MCF 10A (cell line): Measurements from ENCODE around the gene INAVA. TPM values are rescaled to one million over a fixed set of nuclear protein-coding genes. Genes with fewer than 3 reads are reported as not detected.

Experiments used
- BruUV-seq: library from RNA; stranded (reverse); fragments of 400-500 nt; replicated peaks from 2 replicates; lab custom pipeline; 2021; lab: Mats Ljungman, UMichigan
- CTCF ChIA-PET: fragments of 300-600 bp; sonication (Branson Sonifier 250); formaldehyde crosslinking; extraction: SDS; loops from one replicate; lab custom pipeline; 2021; ENCODE audit warnings: antibody characterized with exemption, inconsistent platforms; lab: Yijun Ruan, JAX
- POLR2A ChIA-PET: fragments of 300-600, 350-650 bp; sonication (Branson Sonifier 250); formaldehyde crosslinking; extraction: SDS; loops from one replicate; lab custom pipeline; 2020; ENCODE audit warnings: antibody characterized with exemption, inconsistent platforms; lab: Yijun Ruan, JAX
- DNase-seq: peaks from one replicate; pipeline ENCODE4 v3.0.0-alpha.2; 2018; ENCODE audit not compliant: unreplicated experiment
- H3K27ac Mint-ChIP-seq: one replicate; pipeline ENCODE4 v1.8.0; 2022; ENCODE audit warnings: mild to moderate bottlenecking, low read depth, mixed read lengths; ENCODE audit not compliant: unreplicated experiment
- H3K27me3 Mint-ChIP-seq: one replicate; pipeline ENCODE4 v1.8.0; 2022; ENCODE audit warnings: mixed read lengths; ENCODE audit not compliant: insufficient read depth, unreplicated experiment
- H3K36me3 Mint-ChIP-seq: one replicate; pipeline ENCODE4 v1.8.0; 2022; ENCODE audit warnings: mild to moderate bottlenecking, moderate library complexity, mixed read lengths; ENCODE audit not compliant: insufficient read depth, unreplicated experiment
- H3K4me1 Mint-ChIP-seq: one replicate; pipeline ENCODE4 v1.8.0; 2022; ENCODE audit warnings: mixed read lengths; ENCODE audit not compliant: insufficient read depth, unreplicated experiment
- H3K4me3 Mint-ChIP-seq: one replicate; pipeline ENCODE4 v1.8.0; 2022; ENCODE audit warnings: mild to moderate bottlenecking, moderate library complexity, mixed read lengths; ENCODE audit not compliant: unreplicated experiment
- H3K9me3 Mint-ChIP-seq: one replicate; pipeline ENCODE4 v1.8.0; 2022; ENCODE audit warnings: mixed read lengths; ENCODE audit not compliant: unreplicated experiment
- CTCF ChIP-seq: fragments of 200-600 bp; IDR thresholded peaks from one replicate; pipeline ENCODE4 v1.8.0; 2022; ENCODE audit warnings: antibody characterized with exemption, mild to moderate bottlenecking; ENCODE audit not compliant: unreplicated experiment
- intact Hi-C: fragments of 100-400 bp; cut with micrococcal nuclease; formaldehyde crosslinking; loops from 2 replicates; pipeline ENCODE4 v1.14.1; 2022
- total RNA-seq: library from RNA; stranded (reverse); gene quantifications from 2 replicates; pipeline ENCODE4 v1.2.3, GENCODE V29; 2022

Gene INAVA
- total RNA-seq, 1 experiment from 2014 or later, result 30.5 TPM

GRCh38 chr1:200945111-200945510 is 50.4 kb downstream of the INAVA start:
- no peaks in the 10 kb centered on the region for H3K27me3 Mint-ChIP-seq
- no peak for DNase-seq
- H3K9me3 Mint-ChIP-seq, result peaks cover 30% of the 10 kb centered on the region
- no peak overlapping the region for H3K4me3 Mint-ChIP-seq
- no TSS peak for BruUV-seq
- ChIA-PET CTCF (interaction anchor here (0.7 to 1.8 kb wide), 8 partner anchors 9 to 440 kb away, joined by 3 to 13 read pairs (median 4); no protein-coding TSS in a partner anchor), POLR2A (no interaction called here)
- no peaks in the 10 kb centered on the region for H3K4me1 Mint-ChIP-seq
- intact Hi-C loops, result no loop called here
- H3K27ac Mint-ChIP-seq, result no peak overlapping the region
- no peak for TF ChIP-seq CTCF
- no peaks in the 10 kb centered on the region for H3K36me3 Mint-ChIP-seq

GRCh38 chr1:200947059-200947566 is 52.4 kb downstream of the INAVA start:
- Mint-ChIP-seq H3K27me3 (no peaks in the 10 kb centered on the region), H3K9me3 (peaks cover 24% of the 10 kb centered on the region), H3K4me1 (no peaks in the 10 kb centered on the region), H3K27ac (no peak overlapping the region), H3K4me3 (no peak overlapping the region), H3K36me3 (no peaks in the 10 kb centered on the region)
- ChIA-PET POLR2A (interaction anchor here (0.7 to 1.0 kb wide), 2 partner anchors 30 to 477 kb away, joined by 3 to 4 read pairs; no protein-coding TSS in a partner anchor), CTCF (interaction anchor here (0.6 to 1.2 kb wide), 3 partner anchors 25 to 180 kb away, joined by 3 to 4 read pairs (median 4); no protein-coding TSS in a partner anchor)
- no TSS peak for BruUV-seq
- intact Hi-C loops, result no loop called here
- no peak for TF ChIP-seq CTCF
- DNase-seq, result no peak

GRCh38 chr1:200949626-200950025 is 54.9 kb downstream of the INAVA start:
- CTCF ChIA-PET, result no interaction called here
- POLR2A ChIA-PET, result interaction anchor here (0.7 to 1.6 kb wide), 2 partner anchors 55 to 175 kb away, joined by 3 to 6 read pairs; partner anchors contain the start of gene INAVA
- Mint-ChIP-seq H3K4me1 (no peaks in the 10 kb centered on the region), H3K27ac (no peak overlapping the region), H3K27me3 (no peaks in the 10 kb centered on the region), H3K9me3 (peaks cover 17% of the 10 kb centered on the region), H3K36me3 (no peaks in the 10 kb centered on the region), H3K4me3 (no peak overlapping the region)
- no peak for TF ChIP-seq CTCF
- intact Hi-C loops, result no loop called here
- no peak for DNase-seq
- BruUV-seq, result no TSS peak

- TF ChIP-seq CTCF, result no peak
- CTCF ChIA-PET, result interaction anchor here (1.2 to 4.4 kb wide), 2 partner anchors 21 to 89 kb away, joined by 5 to 30 read pairs; no protein-coding TSS in a partner anchor
- Mint-ChIP-seq H3K9me3 (peaks cover 17% of the 10 kb centered on the region), H3K36me3 (no peaks in the 10 kb centered on the region), H3K27me3 (no peaks in the 10 kb centered on the region), H3K4me1 (no peaks in the 10 kb centered on the region), H3K27ac (no peak overlapping the region), H3K4me3 (no peak overlapping the region)
- POLR2A ChIA-PET, result interaction anchor here (1.2 to 1.6 kb wide), 2 partner anchors 30 to 56 kb away, joined by 3 to 6 read pairs; partner anchors contain the start of gene INAVA
- intact Hi-C loops, result no loop called here
- DNase-seq, result no peak
- BruUV-seq, result no TSS peak
Observed at GRCh38 chr1:200951016-200951415, 56.3 kb downstream of the INAVA start.
